AG04449 (cell line): ENCODE measurements around the gene MYO5C.
A peak's percentile ranks its signal among the peaks of the same experiment; 100 is the strongest.

Experiments used
- CTCF ChIA-PET: fragments of 350-600 bp; formaldehyde crosslinking; extraction: SDS; loops from one replicate; lab custom pipeline; 2021; ENCODE audit warnings: antibody characterized with exemption; lab: Yijun Ruan, JAX
- POLR2A ChIA-PET: fragments of 400-600, 350-600 bp; formaldehyde crosslinking; extraction: SDS; loops from one replicate; lab custom pipeline; 2020; ENCODE audit warnings: antibody characterized with exemption, inconsistent platforms; lab: Yijun Ruan, JAX
- DNase-seq: peaks from one replicate; pipeline ENCODE4 v3.0.0-alpha.2; 2010; ENCODE audit warnings: low read depth, low spot score
- H3K4me3 ChIP-seq: 2 replicates; pipeline ENCODE4 v1.5.1; 2011; ENCODE audit warnings: low read depth, mild to moderate bottlenecking, control low read depth, low read length
- CTCF ChIP-seq: IDR thresholded peaks from one replicate; pipeline ENCODE4 v1.5.1; 2011; ENCODE audit warnings: mild to moderate bottlenecking, moderate library complexity, low read length, control low read depth, inconsistent platforms; ENCODE audit not compliant: insufficient read depth; ENCODE audit errors: missing control alignments

Gene MYO5C

GRCh38 chr15:52317022-52317421 is 21.4 kb upstream of the MYO5C start:
- ChIA-PET POLR2A (no interaction called here), CTCF (no interaction called here)
- DNase-seq = no peak
- H3K4me3 ChIP-seq = no peak overlapping the region
- TF ChIP-seq CTCF = no peak

- POLR2A ChIA-PET = no interaction called here
- H3K4me3 ChIP-seq = no peak overlapping the region
- no peak for TF ChIP-seq CTCF
- CTCF ChIA-PET = no interaction called here
- DNase-seq = no peak
These were observed 13.5 kb upstream of the MYO5C start for GRCh38 chr15:52309154-52309548.

- ChIA-PET POLR2A (no interaction called here), CTCF (interaction anchor here (0.7 kb wide), 1 partner anchor 52 kb away, joined by 4 read pairs; no protein-coding TSS in a partner anchor)
- no peak for DNase-seq
- no peak for TF ChIP-seq CTCF
- H3K4me3 ChIP-seq = no peak overlapping the region
These were observed 13.0 kb upstream of the MYO5C start for GRCh38 chr15:52308446-52309153.

GRCh38 chr15:52307847-52308246 is 12.2 kb upstream of the MYO5C start:
- ChIA-PET POLR2A (no interaction called here), CTCF (interaction anchor here (0.7 kb wide), 1 partner anchor 51 kb away, joined by 4 read pairs; no protein-coding TSS in a partner anchor)
- H3K4me3 ChIP-seq = no peak overlapping the region
- no peak for DNase-seq
- TF ChIP-seq CTCF = no peak

GRCh38 chr15:52306270-52306669 is 10.7 kb upstream of the MYO5C start:
- H3K4me3 ChIP-seq = no peak overlapping the region
- TF ChIP-seq CTCF = no peak
- POLR2A ChIA-PET = no interaction called here
- DNase-seq = peak; percentile 44
- CTCF ChIA-PET = no interaction called here

- CTCF ChIA-PET = interaction anchor here (0.8 to 1.2 kb wide), 3 partner anchors 46 to 252 kb away, joined by 3 to 7 read pairs (median 4); no protein-coding TSS in a partner anchor
- POLR2A ChIA-PET = no interaction called here
- TF ChIP-seq CTCF = no peak
- no peak for DNase-seq
- no peak overlapping the region for H3K4me3 ChIP-seq
These were observed 7.6 kb upstream of the MYO5C start for GRCh38 chr15:52303093-52303772.
